ENCODE data around the gene CANX.
A peak's percentile ranks its signal among the peaks of the same experiment; 100 is the strongest.
"Not testable (repeated sequence)": the region's sequence is repeated elsewhere in the genome, so short reads cannot be mapped to it uniquely, and the experiment has no call there.

CANX gene

GRCh38 chr5:179699616-179700237 lies 960 bp downstream of the CANX start:
- peak; percentile 67 to 68 for DNase-seq

- no peak for DNase-seq
Observed at GRCh38 chr5:179700401-179700918, 1.7 kb downstream of the CANX start.

DNA sequence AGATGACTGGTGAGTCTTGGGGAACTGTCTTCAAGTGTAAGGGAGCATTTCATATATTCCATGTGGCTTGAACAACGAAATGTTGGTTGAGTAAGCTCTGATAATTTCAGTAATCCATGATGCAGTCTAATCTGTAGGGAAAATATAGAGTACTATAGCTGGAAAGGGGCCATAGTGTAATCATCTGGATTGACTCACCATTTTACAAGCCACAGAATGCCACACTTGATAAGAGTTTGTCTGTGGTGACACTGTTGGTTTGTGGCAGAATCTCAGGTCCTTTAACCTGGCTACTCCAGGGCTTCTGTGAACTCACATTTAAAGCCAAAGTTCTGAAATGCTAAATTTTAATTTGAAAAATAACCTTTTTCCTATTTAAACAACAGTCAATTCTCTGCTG lies 17.5 kb downstream of the CANX start:
- no peak for DNase-seq

GRCh38 chr5:179720222-179720621 lies 21.5 kb downstream of the CANX start:
- DNase-seq: no peak

GRCh38 chr5:179724163-179724562 lies 25.4 kb downstream of the CANX start:
- no peak for DNase-seq

- no peak for DNase-seq
Observed at GRCh38 chr5:179727106-179727505, 28.3 kb downstream of the CANX start.

DNA sequence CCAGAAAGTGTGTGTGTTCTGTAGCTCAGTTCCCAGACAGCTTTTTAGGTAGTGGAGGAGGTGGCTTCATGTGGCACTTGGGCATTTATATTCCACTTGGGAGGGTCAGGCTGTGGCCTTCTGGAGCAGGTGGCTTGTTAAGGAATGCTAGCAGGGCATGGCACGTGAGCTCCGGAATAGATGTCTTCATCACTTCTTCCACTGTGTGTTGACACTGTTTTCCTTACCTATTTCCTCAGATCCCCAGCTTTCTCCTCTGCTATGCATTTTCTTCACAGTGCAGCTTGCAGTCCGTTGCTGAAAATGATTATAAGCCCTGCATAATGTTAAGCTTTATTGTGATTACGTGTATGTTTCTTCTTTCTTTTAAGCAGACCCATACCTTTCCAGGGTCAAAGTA lies 30.5 kb downstream of the CANX start:
- no peak for DNase-seq

- DNase-seq: no peak
Observed at GRCh38 chr5:179729727-179730126, 31.0 kb downstream of the CANX start.

DNA sequence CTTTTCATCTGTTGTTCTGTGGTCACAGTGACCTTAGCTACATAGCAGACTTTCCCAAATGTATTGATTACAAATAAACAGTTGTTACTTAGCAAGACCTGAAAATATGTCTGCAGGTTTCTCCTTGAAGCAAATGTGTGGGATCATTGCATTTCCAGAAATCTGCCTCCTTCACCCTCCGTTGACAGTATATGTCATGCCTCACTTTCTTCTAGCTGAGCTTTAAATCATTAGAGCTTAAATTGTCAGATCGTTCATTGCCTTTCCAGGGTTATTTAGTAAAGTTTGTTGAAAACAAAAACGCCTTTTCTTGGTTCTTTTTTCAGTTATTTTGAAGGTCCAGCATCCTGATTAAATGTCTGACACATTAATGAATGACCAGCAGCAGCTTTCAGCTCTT lies 31.6 kb downstream of the CANX start:
- DNase-seq: no peak

DNA sequence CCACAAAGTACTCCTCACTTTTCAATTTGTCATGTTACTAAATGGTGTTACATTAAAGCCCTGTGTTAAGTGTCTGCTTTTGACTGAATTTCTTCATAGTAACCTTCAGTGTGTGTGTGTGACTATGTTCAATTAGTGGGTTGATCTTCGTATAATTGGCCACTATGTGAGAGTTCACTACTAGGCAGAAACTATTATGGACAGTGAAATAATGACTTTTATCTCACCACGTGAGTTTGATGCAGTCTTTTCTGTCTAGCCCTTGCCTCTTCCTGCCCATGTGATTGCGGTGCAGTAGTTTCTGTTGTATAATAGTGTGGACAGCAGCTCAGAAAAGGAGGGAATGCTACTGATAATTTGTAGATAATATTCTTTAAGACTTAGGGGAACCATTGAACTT lies 32.1 kb downstream of the CANX start:
- DNase-seq: peak in 1 of 2 experiments; percentile 7

GRCh38 chr5:179731791-179732411 lies 33.1 kb downstream of the CANX start:
- peak; percentile 59 to 62 for DNase-seq

DNA sequence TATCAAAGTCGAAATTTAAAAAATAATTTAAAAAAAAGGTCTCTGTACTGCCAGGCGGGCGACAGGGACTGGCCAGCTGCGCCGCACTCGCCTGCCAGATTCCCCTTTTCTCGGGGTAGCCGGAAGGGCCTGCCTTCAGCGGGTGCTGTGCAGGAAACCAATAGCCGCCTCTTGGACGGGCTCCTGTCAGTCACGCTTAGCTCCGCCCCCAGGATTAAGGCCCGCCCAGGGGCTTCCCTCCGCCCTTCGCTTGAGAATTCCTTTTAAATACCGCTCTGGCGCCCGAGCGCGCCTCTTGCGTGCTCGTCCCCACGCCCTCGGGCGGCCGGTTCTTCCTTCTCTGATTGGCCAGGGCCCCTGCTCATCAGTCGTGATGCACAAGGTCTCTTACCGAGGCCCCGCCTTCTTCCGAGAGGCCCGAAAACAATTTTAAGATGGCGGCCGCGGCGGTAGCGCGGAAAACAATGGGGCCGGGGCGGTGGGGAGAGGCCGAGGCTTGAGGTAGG lies 33.7 kb downstream of the CANX start, which contains the start of gene MAML1:
Gene MAML1, plus strand, starts transcription at position 411 of the 506 bp plus-strand sequence. CDS start 291 bp downstream, outside the sequence.
- DNase-seq: peak; percentile 100

GRCh38 chr5:179732918-179733771 lies 34.4 kb downstream of the CANX start:
- peak in 1 of 2 experiments; percentile 50 for DNase-seq

DNA sequence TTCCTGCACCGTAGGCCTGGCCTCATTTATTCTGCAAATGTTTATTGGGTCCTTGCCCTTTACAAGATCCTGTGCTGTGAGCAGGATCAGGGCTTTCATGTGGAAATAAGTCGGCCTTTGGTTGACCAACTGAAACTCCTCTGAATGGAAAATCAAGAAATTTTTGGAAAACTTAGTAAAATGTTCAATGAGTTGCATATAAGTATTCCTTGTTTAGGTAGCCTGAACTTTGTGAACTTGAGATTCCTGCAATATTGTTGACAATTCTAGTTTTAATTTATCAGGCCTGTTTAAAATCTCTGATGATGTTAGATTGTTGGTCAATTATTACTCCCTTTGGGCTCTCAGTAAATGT lies 35.0 kb downstream of the CANX start:
- DNase-seq: no peak

GRCh38 chr5:179734536-179735164 lies 35.9 kb downstream of the CANX start:
- peak in 1 of 2 experiments; percentile 22 for DNase-seq

GRCh38 chr5:179738742-179739141 lies 40.0 kb downstream of the CANX start:
- peak in 1 of 2 experiments; percentile 17 for DNase-seq

- not testable (repeated sequence) for DNase-seq
Observed at GRCh38 chr5:179744106-179744505, 45.3 kb downstream of the CANX start.

GRCh38 chr5:179746872-179747271 lies 48.1 kb downstream of the CANX start:
- DNase-seq: no peak

GRCh38 chr5:179747811-179748210 lies 49.0 kb downstream of the CANX start:
- no peak for DNase-seq

GRCh38 chr5:179749857-179750508 lies 51.2 kb downstream of the CANX start:
- DNase-seq: peak in 1 of 2 experiments; percentile 13

DNA sequence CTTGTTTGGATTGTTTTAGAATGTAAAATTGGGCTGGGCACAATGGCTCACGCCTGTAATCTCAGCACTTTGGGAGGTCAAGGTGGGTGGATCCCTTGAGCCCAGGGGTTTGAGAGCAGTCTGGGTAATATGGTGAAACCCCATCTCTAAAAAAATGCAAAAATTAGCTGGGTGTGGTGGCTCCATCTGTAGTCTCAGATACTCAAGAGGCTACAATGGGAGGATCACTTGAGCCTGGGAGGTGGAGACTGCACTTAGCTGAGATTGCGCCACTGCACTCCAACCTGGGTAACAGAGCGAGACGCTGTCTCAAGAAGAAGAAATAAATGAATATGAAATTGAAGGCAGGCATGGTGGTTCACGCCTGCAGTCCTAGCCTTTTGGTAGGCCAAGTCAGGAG lies 55.2 kb downstream of the CANX start:
- no peak for DNase-seq

GRCh38 chr5:179755022-179755421 lies 56.3 kb downstream of the CANX start:
- DNase-seq: no peak

Data from activated T-cell treated with anti-CD3 and anti-CD28 coated beads, Interleukin-2, amount 50 U/mL, for 48 hours (primary cell).